DLD1 (cell line): Measurements from ENCODE around the gene DENND2A.
"Not testable (repeated sequence)": the region's sequence is repeated elsewhere in the genome, so short reads cannot be mapped to it uniquely, and the experiment has no call there.

Source experiments
- in situ Hi-C: cut with HindIII; loops from 2 replicates; pipeline ENCODE4 v1.10.0; 2017; ENCODE audit warnings: low sequenced_read_pairs

Gene DENND2A

GRCh38 chr7:140673063-140673773 is 32.6 kb upstream of the DENND2A start:
- in situ Hi-C loops: no loop called here

DNA sequence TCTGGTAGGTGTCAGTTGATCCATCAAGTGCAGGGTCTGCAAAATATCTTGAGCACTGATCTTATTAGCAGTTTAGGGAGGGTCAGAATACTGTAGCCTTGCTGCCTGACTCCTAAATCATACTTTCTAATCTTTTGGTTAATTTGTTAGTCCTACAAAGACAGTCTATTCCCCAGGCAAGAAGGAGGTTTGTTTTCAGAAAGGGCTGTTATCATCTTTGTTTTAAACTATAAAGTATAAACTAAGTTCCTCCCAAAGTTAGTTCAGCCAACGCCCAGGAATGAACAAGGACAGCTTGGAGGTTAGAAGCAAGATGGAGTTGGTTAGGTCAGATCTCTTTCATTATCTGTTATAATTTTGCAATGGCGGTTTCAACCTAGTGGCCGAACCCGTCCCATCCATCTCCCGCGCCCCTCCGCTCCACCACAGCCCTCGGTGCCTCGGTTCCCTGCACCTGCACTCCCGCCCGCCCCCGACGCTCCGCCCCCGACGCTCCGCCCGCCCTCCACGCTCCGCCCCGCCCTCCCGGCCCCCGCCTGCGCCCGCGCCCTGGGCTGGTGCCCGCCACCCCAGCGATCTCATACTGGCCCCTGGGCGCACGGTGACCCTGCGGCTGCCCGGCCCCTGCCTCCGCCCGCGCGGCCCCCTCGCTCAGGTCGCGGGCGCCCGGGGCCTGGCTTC is 31.9 kb upstream of the DENND2A start, which contains the start of gene ADCK2:
Gene ADCK2, plus strand, starts transcription at position 564 of the 681 bp plus-strand sequence. CDS start 386 bp downstream, outside the sequence.
- in situ Hi-C loops: no loop called here

DNA sequence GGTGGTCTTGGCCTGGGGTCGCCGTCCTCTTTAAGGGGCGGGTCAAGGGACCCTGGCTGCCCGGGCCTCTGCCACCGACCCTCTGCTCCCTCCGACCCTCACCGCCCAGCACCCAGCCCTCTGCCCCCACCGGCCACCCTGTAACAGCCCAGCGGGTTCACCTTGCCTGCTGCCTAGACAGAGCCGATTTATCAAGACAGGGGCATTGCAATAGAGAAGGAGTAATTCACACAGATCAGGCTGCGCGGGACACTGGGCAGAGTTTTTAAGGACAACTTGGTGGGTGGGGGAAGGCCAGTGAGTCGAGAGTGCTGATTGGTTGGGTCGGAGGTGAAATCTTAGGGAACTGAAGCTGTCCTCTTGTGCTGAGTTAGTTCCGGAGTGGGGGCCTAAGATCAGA is 31.4 kb upstream of the DENND2A start:
- in situ Hi-C loops: no loop called here

GRCh38 chr7:140670343-140670935 is 29.8 kb upstream of the DENND2A start:
- in situ Hi-C loops: no loop called here

DNA sequence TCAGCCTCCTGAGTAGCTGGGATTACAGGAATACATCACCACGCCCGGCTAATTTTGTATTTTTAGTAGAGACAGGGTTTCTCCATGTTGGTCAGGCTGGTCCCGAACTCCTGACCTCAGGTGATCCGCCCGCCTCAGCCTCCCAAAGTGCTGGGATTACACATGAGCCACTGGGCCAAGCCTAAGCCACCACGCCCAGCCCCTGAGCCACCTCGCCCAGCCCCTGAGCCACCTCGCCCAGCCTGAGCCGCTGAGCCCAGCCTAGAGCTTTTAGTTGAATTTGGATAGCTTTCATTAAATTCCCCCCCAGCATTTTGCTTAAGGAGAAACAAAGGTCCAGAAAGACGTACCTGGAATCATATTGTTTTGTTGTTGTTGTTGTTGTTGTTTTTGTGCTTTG is 29.2 kb upstream of the DENND2A start:
- in situ Hi-C loops: not testable (repeated sequence)

GRCh38 chr7:140669352-140669751 is 28.7 kb upstream of the DENND2A start:
- in situ Hi-C loops: no loop called here

DNA sequence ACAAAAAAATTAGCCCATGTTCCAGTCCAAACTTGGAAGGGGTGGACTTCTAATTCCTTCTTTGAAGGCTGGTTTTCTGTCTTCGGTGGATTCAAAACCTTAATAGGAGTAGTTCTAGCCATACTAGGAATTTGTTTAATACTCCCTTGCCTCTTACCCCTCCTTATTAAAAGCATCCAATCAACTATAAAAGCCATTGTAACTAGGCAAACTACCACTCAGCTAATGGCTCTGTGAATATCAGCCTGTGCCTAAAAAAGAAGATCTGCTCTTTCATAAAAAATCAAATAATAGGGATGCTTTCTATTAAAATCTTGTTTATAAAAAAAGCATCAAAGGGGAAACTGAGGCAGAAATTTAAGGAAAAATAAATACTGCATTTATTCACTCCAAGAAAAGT is 28.0 kb upstream of the DENND2A start:
- in situ Hi-C loops: no loop called here

DNA sequence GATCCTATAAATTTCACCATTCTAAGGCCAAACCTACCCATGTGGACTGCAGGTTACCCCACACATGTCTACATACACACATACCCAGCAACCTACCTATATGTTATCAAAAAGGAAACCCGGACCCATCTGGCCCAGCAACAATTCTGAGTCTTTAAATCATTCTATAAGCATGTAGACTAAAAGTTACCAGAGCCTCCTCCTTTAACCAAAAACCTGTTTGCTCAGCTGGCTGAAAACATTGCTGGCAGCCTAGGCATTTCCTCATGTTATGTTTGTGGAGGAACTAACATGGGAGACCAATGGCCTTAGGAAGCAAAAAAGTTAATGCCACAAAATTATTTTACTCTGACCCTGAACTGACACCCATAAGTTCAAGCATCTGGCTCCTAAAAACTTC is 26.9 kb upstream of the DENND2A start:
- in situ Hi-C loops: no loop called here

GRCh38 chr7:140662938-140663337 is 22.3 kb upstream of the DENND2A start:
- in situ Hi-C loops: not testable (repeated sequence)

GRCh38 chr7:140661124-140661523 is 20.5 kb upstream of the DENND2A start:
- in situ Hi-C loops: no loop called here

GRCh38 chr7:140659856-140660255 is 19.2 kb upstream of the DENND2A start:
- in situ Hi-C loops: no loop called here

GRCh38 chr7:140657891-140658290 is 17.3 kb upstream of the DENND2A start:
- in situ Hi-C loops: no loop called here

- in situ Hi-C loops: no loop called here
Observed at GRCh38 chr7:140656548-140657515, 16.2 kb upstream of the DENND2A start.

- in situ Hi-C loops: no loop called here
Observed at GRCh38 chr7:140655511-140656408, 15.1 kb upstream of the DENND2A start.

GRCh38 chr7:140654661-140655060 is 14.0 kb upstream of the DENND2A start:
- in situ Hi-C loops: no loop called here

- in situ Hi-C loops: no loop called here
Observed at GRCh38 chr7:140654109-140654387, 13.4 kb upstream of the DENND2A start.

DNA sequence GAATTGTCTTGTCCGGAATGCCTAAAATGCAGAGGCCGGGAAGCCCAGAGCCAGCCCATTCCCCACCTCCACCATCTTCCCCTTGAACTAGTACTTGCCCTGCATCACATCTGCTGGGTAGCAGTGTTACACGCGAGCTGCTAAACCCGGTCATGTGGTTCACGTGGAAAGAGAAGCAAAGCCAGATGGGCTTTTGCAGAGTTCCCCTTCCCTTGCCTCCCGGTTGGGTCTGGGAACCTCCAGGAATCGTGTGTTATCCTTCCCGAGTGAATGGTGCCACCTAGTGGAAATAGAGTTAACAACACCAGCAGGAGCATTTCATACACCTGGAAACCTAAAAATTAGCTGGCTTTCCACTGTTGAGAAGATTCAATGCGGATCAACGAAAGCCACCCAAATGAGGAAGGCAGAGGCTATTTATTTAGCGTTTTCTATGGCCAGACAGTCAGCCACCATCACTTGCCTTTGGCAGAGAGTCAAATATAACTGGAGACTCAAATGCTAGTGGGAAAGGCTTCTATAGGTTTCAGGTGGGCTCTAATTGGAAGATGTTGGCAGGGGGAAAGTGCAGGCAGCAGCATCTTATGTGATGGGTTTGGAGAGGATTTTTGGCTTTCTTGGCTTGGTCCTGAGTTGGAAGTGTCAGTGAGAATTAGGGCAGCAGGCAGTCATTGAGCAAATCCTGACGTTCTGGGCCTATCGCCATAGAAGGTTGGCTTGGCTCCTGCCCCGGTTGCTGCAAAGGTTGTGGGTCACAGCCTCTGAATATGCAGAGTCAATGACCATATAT is 12.9 kb upstream of the DENND2A start:
- in situ Hi-C loops: no loop called here

- in situ Hi-C loops: no loop called here
Observed at GRCh38 chr7:140650367-140650766, 9.8 kb upstream of the DENND2A start.

- in situ Hi-C loops: loop anchor here (25.0 kb wide), 1 partner anchor 137 kb away; no protein-coding TSS in a partner anchor
Observed at GRCh38 chr7:140649556-140650205, 9.1 kb upstream of the DENND2A start.
